HG03342 (cell line): ENCODE results near the gene SNAPC4.
"Not testable (repeated sequence)": the region's sequence is repeated elsewhere in the genome, so short reads cannot be mapped to it uniquely, and the experiment has no call there.

Experiments used
- ATAC-seq: cut with Tn5 transposase; IDR thresholded peaks from one replicate; pipeline ENCODE4 v1.9.1; 2021; ENCODE audit warnings: mild to moderate bottlenecking, moderate library complexity; ENCODE audit not compliant: unreplicated experiment

Gene SNAPC4

GRCh38 chr9:136410500-136411287 is 10.7 kb upstream of the SNAPC4 start, which contains the start of the genes ENTR1 and PMPCA:
Gene ENTR1, minus strand, starts transcription at chr9:136410614. Its CDS starts 217 bp downstream, at chr9:136410397.
Gene PMPCA, plus strand, starts transcription at chr9:136410658. Its CDS starts 11 bp downstream, at chr9:136410669.
- peak; percentile 83 for ATAC-seq

GRCh38 chr9:136409557-136410455 is 9.8 kb upstream of the SNAPC4 start:
- peak; percentile 17 for ATAC-seq

GRCh38 chr9:136407911-136408310 is 7.9 kb upstream of the SNAPC4 start:
- no peak for ATAC-seq

GRCh38 chr9:136407061-136407460 is 7.1 kb upstream of the SNAPC4 start:
- ATAC-seq, result not testable (repeated sequence)

- ATAC-seq, result not testable (repeated sequence)
Measured at GRCh38 chr9:136405904-136406303, 5.9 kb upstream of the SNAPC4 start.

GRCh38 chr9:136405481-136405880 is 5.5 kb upstream of the SNAPC4 start:
- no peak for ATAC-seq

- ATAC-seq, result no peak
Measured at GRCh38 chr9:136404801-136405136, 4.8 kb upstream of the SNAPC4 start.

GRCh38 chr9:136403915-136404800 is 4.2 kb upstream of the SNAPC4 start:
- no peak for ATAC-seq

GRCh38 chr9:136403538-136403914 is 3.6 kb upstream of the SNAPC4 start:
- no peak for ATAC-seq

- no peak for ATAC-seq
Measured at GRCh38 chr9:136402067-136402466, 2.1 kb upstream of the SNAPC4 start.

GRCh38 chr9:136401173-136401922 is 1.4 kb upstream of the SNAPC4 start:
- ATAC-seq, result no peak

GRCh38 chr9:136399176-136400037 is 563 bp downstream of the SNAPC4 start:
- no peak for ATAC-seq

GRCh38 chr9:136398286-136398685 is 1.7 kb downstream of the SNAPC4 start:
- no peak for ATAC-seq

- no peak for ATAC-seq
Measured at GRCh38 chr9:136397643-136398042, 2.3 kb downstream of the SNAPC4 start.

- ATAC-seq, result no peak
Measured at GRCh38 chr9:136396219-136396515, 3.8 kb downstream of the SNAPC4 start.

- ATAC-seq, result no peak
Measured at GRCh38 chr9:136395345-136396218, 4.4 kb downstream of the SNAPC4 start.

GRCh38 chr9:136395020-136395340 is 5.0 kb downstream of the SNAPC4 start:
- ATAC-seq, result no peak

GRCh38 chr9:136394312-136395019 is 5.5 kb downstream of the SNAPC4 start:
- no peak for ATAC-seq
